GM11168 (cell line): ENCODE data around the gene VTI1B.

ENCODE experiments used
- in situ Hi-C: fragments of 300-500 bp; cut with MboI; formaldehyde crosslinking; loops from one replicate; pipeline ENCODE4 v1.12.0; 2022; ENCODE audit warnings: low sequenced_read_pairs; ENCODE audit not compliant: unreplicated experiment

The VTI1B gene

GRCh38 chr14:67680121-67680602 is 5.7 kb upstream of the VTI1B start:
- in situ Hi-C loops, result no loop called here

GRCh38 chr14:67679006-67679405 is 4.6 kb upstream of the VTI1B start:
- in situ Hi-C loops, result no loop called here

GRCh38 chr14:67675219-67675582 is 769 bp upstream of the VTI1B start:
- in situ Hi-C loops, result no loop called here

- in situ Hi-C loops, result no loop called here
Observed at GRCh38 chr14:67674139-67674479, 323 bp downstream of the VTI1B start.

- in situ Hi-C loops, result no loop called here
Observed at GRCh38 chr14:67673451-67673850, 981 bp downstream of the VTI1B start.

GRCh38 chr14:67668559-67668958 is 5.9 kb downstream of the VTI1B start:
- in situ Hi-C loops, result no loop called here

- in situ Hi-C loops, result no loop called here
Observed at GRCh38 chr14:67666750-67667449, 7.5 kb downstream of the VTI1B start.

- in situ Hi-C loops, result no loop called here
Observed at GRCh38 chr14:67665868-67666267, 8.6 kb downstream of the VTI1B start.

- in situ Hi-C loops, result no loop called here
Observed at GRCh38 chr14:67663633-67664032, 10.8 kb downstream of the VTI1B start.

- in situ Hi-C loops, result no loop called here
Observed at GRCh38 chr14:67653651-67654280, 20.7 kb downstream of the VTI1B start.

GRCh38 chr14:67652189-67652588 is 22.2 kb downstream of the VTI1B start:
- in situ Hi-C loops, result no loop called here

- in situ Hi-C loops, result no loop called here
Observed at GRCh38 chr14:67650694-67651093, 23.7 kb downstream of the VTI1B start.

GRCh38 chr14:67650151-67650550 is 24.3 kb downstream of the VTI1B start:
- in situ Hi-C loops, result no loop called here

GRCh38 chr14:67646131-67646530 is 28.3 kb downstream of the VTI1B start:
- in situ Hi-C loops, result no loop called here

- in situ Hi-C loops, result no loop called here
Observed at GRCh38 chr14:67645414-67645813, 29.0 kb downstream of the VTI1B start.

GRCh38 chr14:67644428-67644827 is 30.0 kb downstream of the VTI1B start:
- in situ Hi-C loops, result no loop called here

- in situ Hi-C loops, result no loop called here
Observed at GRCh38 chr14:67643713-67644112, 30.7 kb downstream of the VTI1B start.

- in situ Hi-C loops, result no loop called here
Observed at GRCh38 chr14:67641902-67642749, 32.3 kb downstream of the VTI1B start.

- in situ Hi-C loops, result no loop called here
Observed at GRCh38 chr14:67641480-67641879, 33.0 kb downstream of the VTI1B start.

GRCh38 chr14:67638642-67639041 is 35.8 kb downstream of the VTI1B start:
- in situ Hi-C loops, result no loop called here

- in situ Hi-C loops, result no loop called here
Observed at GRCh38 chr14:67636361-67636919, 38.0 kb downstream of the VTI1B start.
